Measurements from ENCODE around the gene KLHL30. TPM values are rescaled to one million over a fixed set of nuclear protein-coding genes. Genes with fewer than 3 reads are reported as not detected.
A peak's percentile ranks its signal among the peaks of the same experiment; 100 is the strongest.

KLHL30 gene
- total and polyA plus RNA-seq, 2 donors (not counting 1 experiment from before 2014, with no cell fraction given) = 1.2 to 1.6 TPM

GRCh38 chr2:238105506-238106338 is 32.7 kb upstream of the KLHL30 start:
- Histone ChIP-seq H3K79me2 (ENCODE audit: control insufficient read depth, insufficient read depth, low read length) (no peaks in the 10 kb centered on the region), H3K27me3 (ENCODE audit: control insufficient read depth, insufficient read depth, low read length) (no peaks in the 10 kb centered on the region), H3K36me3 (ENCODE audit: control insufficient read depth, insufficient read depth, low read length) (no peaks in the 10 kb centered on the region), H4K20me1 (ENCODE audit: control insufficient read depth, extremely low read depth, insufficient read depth, low read length) (no peaks in the 10 kb centered on the region), H3K4me1 (ENCODE audit: control insufficient read depth, extremely low read depth, insufficient read depth, low read length) (no peaks in the 10 kb centered on the region), H3K4me3 (replicated peaks in 1 of 4; ENCODE audit: control extremely low read depth in 1 of 4, insufficient read depth in 1 of 4, low read depth in 3 of 4, low read length in 4 of 4) (no peak overlapping the region), H3K27ac (ENCODE audit: insufficient read depth, low read length) (no peak overlapping the region), H3K9ac (ENCODE audit: insufficient read depth, low read length) (no peak overlapping the region), H2AFZ (ENCODE audit: low read length) (no peak overlapping the region), H3K4me2 (ENCODE audit: extremely low read depth, insufficient read depth, low read length) (no peak overlapping the region), H3K9me3 (ENCODE audit: control insufficient read depth, insufficient read depth, low read depth, low read length) (no peaks in the 10 kb centered on the region)
- DNase-seq (ENCODE audit: low read depth in 2 of 2) = no peak
- TF ChIP-seq EZH2 (IDR thresholded peaks at IDR 0.05; ENCODE audit: low read length, missing control alignments) (no peak), CTCF (conservative IDR thresholded peaks at IDR 0.05 in 1 of 2, IDR thresholded peaks at IDR 0.05 in 1 of 2; ENCODE audit: low read depth in 1 of 2, low read length in 2 of 2) (no peak)

DNA sequence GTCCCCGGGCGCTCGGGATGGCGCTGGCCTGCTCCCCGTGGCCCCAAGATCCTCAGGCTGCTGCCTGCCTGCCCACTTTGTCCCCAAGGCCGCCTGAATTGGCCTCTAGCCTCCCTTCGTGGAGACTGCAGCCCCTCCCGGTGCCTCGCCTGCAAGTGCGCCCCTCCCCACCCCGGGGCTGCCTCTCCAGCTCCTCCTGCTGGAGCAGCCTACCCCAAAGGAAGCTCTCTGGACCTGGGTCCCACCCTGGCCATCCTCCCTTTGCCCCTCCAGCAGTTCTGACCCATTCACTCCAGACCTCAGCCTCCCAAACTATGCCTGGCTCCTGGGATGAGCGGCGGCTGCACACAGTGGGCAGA is 32.1 kb upstream of the KLHL30 start:
- Histone ChIP-seq H3K27ac (ENCODE audit: insufficient read depth, low read length) (no peak overlapping the region), H3K79me2 (ENCODE audit: control insufficient read depth, insufficient read depth, low read length) (no peaks in the 10 kb centered on the region)

More for the DNA sequence above, 32.1 kb upstream of the KLHL30 start:
- H3K4me3 ChIP-seq (replicated peaks in 1 of 4; ENCODE audit: control extremely low read depth in 1 of 4, insufficient read depth in 1 of 4, low read depth in 3 of 4, low read length in 4 of 4) = no peak overlapping the region
- H3K4me2 ChIP-seq (ENCODE audit: extremely low read depth, insufficient read depth, low read length) = no peak overlapping the region
- H3K27me3 ChIP-seq (ENCODE audit: control insufficient read depth, insufficient read depth, low read length) = no peaks in the 10 kb centered on the region
- H3K9me3 ChIP-seq (ENCODE audit: control insufficient read depth, insufficient read depth, low read depth, low read length) = no peaks in the 10 kb centered on the region
- H3K9ac ChIP-seq (ENCODE audit: insufficient read depth, low read length) = no peak overlapping the region
- H4K20me1 ChIP-seq (ENCODE audit: control insufficient read depth, extremely low read depth, insufficient read depth, low read length) = no peaks in the 10 kb centered on the region
- no peak for DNase-seq (ENCODE audit: low read depth in 2 of 2)
- H2AFZ ChIP-seq (ENCODE audit: low read length) = no peak overlapping the region
- TF ChIP-seq CTCF (conservative IDR thresholded peaks at IDR 0.05 in 1 of 2, IDR thresholded peaks at IDR 0.05 in 1 of 2; ENCODE audit: low read depth in 1 of 2, low read length in 2 of 2) (peak in 1 of 2 donors; percentile 9), EZH2 (IDR thresholded peaks at IDR 0.05; ENCODE audit: low read length, missing control alignments) (no peak)
- H3K36me3 ChIP-seq (ENCODE audit: control insufficient read depth, insufficient read depth, low read length) = no peaks in the 10 kb centered on the region
- no peaks in the 10 kb centered on the region for H3K4me1 ChIP-seq (ENCODE audit: control insufficient read depth, extremely low read depth, insufficient read depth, low read length)
